Ramos (cell line): ENCODE measurements around the gene ELAVL1.

ENCODE experiments used
- in situ Hi-C: fragments of 300-500 bp; cut with MboI; formaldehyde crosslinking; loops from one replicate; pipeline ENCODE4 v1.14.3; 2022; ENCODE audit warnings: low sequenced_read_pairs; ENCODE audit not compliant: unreplicated experiment

Gene ELAVL1

DNA sequence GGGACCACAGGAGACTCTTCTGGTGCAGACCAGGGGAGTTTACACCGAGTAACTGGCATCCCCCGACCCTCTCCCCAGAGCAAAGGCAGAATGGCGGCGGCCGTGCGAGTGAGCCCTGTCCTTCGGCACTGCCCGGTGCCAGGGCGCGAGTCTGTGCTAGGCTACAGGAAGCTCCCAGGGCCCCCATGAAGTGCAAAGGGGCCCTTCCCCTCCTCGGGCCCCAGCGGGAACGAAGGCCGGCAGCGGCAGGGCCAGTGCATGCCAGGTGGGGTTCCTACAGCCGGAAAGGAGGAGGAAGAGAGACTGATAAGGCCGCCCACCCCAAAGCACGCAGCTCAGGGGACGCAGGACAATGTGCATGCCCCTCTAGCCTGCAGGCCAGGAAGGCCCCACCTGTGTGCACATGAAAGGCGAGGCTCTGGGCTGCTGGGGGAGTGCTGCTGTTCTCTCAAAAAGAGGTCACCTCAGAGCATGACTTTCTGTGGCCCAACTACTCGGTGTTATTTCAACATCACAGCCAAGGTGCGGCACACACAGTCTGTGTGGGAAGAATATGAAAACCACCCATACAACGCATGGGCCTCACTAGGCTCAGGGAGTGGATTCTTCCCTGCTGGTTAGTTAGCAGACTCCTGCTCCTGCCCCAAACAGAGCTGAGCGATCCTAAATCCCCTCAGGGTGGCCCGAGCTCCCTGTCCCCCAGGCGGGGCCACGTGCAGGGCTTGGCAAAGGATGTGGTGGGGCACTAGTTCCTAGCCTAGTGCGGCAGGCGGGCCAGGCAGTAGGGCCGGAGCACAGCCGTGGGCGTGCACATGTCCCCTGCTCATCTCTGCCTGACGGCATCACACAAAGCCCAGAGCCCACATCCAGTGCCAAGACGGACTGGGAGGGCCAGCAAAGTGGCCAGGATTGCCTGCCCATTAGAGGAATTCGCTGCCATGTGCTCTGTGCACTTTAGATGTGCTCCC lies 33.6 kb downstream of the ELAVL1 start:
- in situ Hi-C loops: loop anchor here (25.0 kb wide), 1 partner anchor 290 kb away; no protein-coding TSS in a partner anchor

DNA sequence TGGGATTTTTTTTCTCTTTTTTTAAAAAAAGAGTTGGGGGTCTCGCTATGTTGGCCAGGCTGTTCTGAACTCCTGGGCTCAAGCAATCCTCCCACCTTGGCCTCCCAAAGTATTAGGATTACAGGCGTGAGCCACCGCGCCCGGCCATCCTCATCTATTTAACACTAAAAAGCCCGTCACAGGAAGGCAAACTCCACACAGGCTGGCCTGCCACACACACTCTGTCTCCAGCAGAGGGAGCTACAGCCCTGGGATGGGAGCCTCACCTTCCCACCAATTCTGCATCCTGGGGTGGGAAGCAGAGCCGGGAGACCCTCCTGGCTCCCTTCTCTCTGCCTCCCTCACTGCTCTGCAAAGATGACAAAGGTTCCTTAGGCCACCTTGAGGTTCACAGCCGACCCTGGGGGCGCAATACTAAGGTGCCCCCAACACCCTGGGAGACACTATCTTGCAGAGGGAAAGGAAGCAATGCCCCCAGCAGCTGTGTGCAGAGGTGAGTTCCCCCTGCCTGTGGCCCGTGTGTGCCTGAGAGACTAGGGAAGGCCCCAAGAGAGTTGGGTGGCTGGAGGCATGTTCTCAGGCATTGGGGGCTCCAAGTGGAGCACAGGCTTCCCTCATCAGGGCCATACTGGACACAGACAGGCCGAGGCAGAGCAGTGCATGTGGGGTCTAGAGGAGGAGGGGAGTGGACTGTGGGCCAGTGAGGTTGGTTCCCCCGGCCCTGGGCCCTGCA lies 34.6 kb downstream of the ELAVL1 start:
- in situ Hi-C loops: loop anchor here (25.0 kb wide), 1 partner anchor 291 kb away; no protein-coding TSS in a partner anchor

DNA sequence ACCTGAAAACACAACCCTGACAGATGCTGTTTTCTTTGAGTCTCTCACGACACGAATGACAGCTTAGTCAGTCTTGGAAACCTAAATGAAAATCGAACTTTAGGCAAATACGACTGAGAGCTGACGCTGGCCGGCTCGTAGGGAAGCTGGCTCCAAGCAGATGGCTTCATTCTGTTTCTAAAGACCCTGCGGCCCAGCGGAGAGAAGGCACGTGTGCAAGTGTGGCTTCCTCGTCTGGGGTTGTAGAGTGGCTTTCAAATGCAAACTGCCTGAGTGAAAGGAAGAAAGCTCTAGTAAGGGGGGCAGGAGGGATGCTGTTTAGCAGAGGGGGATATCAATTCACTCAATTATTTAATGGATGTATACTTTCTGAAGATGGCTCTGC lies 35.9 kb downstream of the ELAVL1 start:
- in situ Hi-C loops: loop anchor here (25.0 kb wide), 1 partner anchor 293 kb away; no protein-coding TSS in a partner anchor

DNA sequence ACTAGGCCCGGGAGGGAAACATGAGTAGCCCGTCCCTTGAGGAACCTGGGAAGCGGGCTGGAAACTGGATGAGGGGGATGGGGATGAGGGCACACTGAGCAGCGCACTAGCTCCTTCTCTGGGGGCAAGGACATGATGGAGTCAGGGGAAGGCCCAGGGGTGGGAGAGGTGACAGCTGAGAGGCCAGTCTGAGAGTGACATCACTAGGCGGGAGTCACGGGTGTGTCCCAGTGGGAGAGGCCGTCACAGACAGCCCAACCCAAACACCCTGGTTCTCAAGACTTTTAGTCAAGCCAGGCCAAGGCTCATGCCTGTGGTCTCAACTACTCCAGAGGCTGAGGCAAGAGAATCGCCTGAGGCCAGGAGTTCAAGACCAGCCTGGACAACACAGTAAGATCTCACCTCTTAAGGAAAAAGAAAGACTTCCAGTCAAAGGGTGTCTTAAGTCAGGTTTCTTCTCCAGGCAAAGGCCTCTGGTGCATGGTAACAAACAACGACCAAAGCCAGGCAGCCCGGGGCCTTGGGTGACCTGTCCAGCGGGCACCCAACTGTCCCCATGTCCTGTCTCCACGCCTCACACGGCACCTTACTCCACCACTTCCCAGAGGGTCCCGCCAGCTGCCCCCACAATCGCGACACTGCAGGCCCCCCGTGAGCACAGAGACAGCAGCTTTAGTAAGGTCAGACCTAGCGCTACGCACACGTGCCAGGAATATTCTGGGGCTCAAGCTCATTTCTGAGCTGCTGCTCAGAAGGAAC lies 36.5 kb downstream of the ELAVL1 start:
- in situ Hi-C loops: loop anchor here (25.0 kb wide), 1 partner anchor 293 kb away; no protein-coding TSS in a partner anchor

DNA sequence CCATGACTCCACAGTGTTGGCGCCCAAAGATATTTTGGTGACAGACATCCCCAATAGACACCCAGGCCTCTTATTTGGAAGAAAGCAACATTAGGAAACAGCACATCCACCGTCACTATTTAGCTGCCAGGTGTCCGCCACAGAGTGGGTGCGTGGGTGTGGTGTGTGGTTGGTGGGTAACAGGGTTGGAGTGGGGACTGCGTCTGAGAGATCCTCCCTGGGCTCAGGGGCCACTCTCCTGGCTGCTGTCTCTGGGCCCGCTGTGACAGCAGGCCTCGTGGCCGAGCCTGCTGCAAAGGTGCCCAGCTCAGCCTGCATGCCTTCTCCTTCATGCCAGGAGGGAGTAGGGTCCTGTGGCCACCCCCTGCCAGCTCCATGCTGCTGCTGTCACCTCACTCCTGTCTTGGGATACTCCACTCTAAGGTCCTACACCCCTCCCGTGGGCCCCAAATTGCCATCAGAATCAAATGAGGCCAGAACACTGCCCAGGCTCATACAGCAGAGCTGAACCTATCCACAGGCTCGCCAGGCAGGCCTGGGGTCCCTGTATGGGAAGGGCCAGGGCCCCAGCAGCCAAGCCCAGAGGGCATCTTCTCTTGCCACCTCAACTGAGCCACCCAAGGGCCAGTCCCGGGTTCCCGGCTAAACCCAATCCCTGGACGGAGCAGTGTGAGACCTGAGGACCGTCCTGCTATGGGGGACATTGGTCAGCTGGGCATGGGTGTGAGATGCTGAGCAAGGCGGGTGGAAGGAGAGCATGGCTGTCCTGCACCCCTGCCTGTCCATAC lies 37.2 kb downstream of the ELAVL1 start:
- in situ Hi-C loops: loop anchor here (25.0 kb wide), 1 partner anchor 294 kb away; no protein-coding TSS in a partner anchor

DNA sequence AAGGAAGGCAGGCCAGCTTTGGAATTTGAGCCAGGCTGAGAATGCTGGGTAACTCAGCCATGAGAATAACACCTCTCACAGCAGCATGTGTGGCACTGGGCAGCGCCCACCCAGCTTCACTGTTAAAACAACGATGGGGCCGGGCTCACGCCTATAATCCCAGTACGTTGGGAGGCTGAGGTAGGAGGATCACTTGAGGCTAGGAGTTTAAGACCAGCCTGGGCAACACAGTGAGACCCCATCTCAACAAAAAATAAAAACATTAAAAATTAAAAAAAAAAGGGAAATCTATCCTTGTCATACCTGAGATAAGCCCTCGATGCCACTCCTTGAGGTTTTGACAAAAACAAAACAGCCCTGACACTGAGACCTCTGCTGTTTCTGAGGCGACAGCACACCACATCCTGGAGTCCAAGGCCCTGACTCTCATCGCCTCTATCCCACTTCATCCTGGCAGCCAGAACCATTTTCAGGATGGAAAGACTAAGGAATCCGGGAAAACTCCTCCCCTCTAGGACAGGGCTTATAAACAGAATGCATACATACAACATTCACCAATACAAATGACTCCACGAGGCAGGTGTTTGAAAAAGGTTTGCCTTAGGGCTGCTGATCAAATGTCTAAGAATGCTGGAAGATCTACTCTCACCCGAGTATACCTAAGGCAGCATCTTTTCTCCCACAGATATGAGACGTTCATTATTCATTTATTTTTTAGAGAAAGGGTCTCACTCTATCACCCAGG lies 39.3 kb downstream of the ELAVL1 start:
- in situ Hi-C loops: loop anchor here (25.0 kb wide), 1 partner anchor 296 kb away; no protein-coding TSS in a partner anchor

DNA sequence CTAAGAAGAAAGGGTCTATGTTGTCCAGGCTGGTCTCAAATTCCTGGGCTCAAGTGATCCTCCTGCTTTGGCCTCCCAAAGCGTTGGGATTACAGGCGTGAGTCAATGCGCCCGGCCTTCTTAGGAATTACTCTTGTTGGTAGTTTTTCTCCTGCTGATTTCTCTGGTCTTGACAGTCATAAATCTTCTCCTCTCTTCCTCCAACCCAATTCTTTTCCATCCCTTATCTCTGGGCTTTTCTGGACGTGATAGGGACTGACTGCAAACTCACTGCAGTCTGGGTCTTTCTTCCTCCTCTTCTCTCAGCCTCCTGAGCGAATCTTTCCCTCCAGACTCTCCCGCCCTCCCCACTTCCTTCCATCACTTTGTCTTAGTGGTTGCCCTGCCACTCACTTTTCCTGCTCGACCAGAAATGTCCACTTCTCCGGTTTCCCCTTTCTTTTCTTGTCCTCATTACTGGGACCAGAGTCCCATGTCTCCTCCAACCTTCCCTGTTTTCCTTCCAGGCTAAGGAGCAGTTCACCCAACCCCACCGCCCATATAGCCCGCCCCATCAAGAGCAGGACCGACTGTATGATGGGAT lies 40.1 kb downstream of the ELAVL1 start:
- in situ Hi-C loops: loop anchor here (25.0 kb wide), 1 partner anchor 297 kb away; no protein-coding TSS in a partner anchor

DNA sequence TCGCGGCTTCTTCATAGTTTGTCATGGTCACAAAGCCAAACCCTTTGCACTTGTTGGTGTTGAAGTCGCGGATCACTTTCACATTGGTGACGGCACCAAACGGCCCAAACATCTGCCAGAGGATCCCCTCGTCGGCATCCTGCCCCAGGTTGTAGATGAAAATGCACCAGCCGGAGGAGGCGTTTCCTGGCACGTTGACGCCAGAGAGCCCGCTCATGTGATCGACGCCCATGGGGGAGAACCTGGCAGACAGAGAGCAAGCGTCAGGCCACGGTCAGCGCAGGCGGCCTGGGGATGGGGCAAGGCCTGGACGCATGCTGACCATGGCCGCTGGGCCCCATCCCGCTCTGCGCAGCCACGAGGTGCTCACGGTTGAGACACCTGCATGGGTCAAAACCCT lies 41.9 kb downstream of the ELAVL1 start:
- in situ Hi-C loops: loop anchor here (25.0 kb wide), 1 partner anchor 299 kb away; no protein-coding TSS in a partner anchor

DNA sequence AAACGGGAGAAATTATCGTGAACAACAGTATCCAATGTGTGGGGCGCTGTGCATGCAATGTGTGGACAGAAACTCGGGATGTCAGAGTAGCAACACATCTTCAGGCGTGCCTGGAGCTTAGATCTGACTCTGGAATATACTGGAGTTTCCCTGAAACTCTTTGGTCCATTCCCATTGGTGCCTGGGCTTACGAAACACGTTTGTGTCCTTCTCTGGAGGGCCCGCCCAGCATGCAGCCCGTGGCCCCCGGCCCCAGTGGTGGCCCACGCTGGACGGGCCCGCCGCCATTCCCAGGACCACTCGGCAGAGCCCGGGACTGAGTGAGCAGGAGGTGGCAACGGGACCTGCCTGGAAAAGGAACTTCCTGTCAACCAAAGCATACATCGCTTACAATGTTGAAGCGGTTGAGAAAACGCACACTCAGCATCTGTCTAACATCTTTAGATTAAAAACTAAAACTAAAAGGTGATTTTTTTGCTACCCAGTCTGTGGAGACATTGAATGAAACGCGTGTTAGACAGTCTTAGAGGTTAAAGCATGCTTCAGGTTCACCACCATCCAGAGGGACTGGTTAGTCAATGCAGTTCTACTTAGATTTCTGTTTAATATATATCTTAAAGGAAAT lies 42.7 kb downstream of the ELAVL1 start:
- in situ Hi-C loops: loop anchor here (25.0 kb wide), 1 partner anchor 300 kb away; no protein-coding TSS in a partner anchor

DNA sequence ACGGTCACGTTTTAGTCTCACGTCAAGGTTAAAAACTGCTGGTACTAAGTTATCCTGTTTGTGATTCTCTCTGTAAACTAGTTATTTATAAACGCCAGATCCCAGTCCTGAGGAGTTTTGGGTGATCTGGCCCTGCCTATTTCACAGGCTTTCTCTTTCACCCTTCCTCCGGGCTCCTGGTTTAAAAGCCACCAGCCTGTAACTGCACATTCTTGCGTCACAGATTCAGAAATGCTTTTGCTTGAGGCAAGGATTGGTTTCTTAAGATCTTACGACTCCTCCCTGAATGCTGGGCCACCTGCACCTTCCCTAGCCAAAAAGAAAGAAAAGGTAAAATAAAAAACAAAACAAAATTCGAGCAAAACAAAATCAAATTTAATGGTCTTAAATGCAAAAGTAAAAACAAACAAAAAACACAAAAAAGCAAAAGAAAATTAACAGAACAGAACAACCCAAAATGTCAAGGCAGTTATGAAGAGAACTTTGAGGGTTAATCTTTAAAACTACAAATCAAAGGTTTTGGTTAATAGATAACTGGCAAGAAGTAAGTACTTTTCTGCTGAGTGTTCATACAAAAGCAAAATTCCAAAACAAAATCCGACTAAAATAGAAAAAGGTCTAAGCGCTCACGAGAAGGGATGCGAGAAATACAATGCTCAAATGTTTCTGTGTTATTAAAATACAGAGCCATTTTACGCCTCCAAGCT lies 43.4 kb downstream of the ELAVL1 start:
- in situ Hi-C loops: loop anchor here (25.0 kb wide), 1 partner anchor 300 kb away; no protein-coding TSS in a partner anchor

DNA sequence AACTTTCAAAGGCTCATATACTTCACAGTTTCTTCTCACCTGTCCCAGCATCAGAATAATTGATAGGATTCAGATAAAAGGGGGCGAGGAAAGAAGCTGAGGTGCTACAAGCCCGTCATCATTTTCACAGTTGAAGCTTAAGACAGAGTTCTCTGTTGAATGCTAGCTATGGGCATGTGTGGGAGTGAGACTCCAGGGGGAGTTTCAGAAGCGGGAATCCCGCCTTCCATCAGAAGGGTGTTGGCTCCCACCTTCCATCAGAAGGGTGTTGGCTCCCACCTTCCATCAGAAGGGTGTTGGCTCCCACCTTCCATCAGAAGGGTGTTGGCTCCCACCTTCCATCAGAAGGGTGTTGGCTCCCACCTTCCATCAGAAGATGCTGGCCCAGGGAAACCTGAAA lies 44.4 kb downstream of the ELAVL1 start:
- in situ Hi-C loops: loop anchor here (25.0 kb wide), 1 partner anchor 301 kb away; no protein-coding TSS in a partner anchor

DNA sequence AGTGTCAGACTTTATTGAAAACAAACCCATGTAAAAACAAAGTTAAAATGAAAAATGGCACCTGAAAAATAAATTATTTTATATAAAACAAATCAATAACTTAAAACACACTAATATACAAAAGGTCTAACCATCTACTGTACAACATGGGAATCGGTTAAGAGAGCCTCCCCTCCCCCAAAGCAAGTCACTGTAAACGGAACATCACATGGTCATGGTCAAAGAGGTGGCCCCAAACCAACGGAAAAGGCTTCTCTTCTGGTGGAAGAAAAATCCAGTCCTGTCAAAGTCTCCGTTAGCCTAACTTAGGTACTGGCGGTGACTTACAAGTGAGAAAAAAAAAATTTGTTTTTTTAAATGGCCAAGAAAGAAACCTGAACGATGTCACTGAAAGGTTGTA lies 46.2 kb downstream of the ELAVL1 start:
- in situ Hi-C loops: loop anchor here (25.0 kb wide), 1 partner anchor 303 kb away; no protein-coding TSS in a partner anchor

DNA sequence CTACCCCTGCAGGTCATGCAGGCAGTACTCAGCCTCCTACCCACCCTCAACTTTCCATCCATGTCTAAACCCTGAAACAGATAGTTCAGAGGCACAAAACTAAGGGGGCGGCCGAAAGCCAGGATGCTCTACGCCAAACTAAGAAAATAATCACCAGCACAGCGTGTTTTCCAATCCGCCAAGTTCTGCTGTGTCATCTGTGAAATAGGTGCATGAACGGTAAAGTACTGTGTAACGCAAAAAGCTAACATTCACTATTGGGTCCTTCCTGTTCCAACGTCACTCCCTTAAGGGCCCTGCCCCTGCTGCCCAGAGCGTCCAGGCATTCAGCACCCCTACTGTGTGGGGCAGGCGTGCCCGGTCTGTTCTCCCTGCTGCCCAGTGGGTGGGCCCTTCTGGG lies 49.7 kb downstream of the ELAVL1 start:
- in situ Hi-C loops: loop anchor here (25.0 kb wide), 1 partner anchor 307 kb away; no protein-coding TSS in a partner anchor

DNA sequence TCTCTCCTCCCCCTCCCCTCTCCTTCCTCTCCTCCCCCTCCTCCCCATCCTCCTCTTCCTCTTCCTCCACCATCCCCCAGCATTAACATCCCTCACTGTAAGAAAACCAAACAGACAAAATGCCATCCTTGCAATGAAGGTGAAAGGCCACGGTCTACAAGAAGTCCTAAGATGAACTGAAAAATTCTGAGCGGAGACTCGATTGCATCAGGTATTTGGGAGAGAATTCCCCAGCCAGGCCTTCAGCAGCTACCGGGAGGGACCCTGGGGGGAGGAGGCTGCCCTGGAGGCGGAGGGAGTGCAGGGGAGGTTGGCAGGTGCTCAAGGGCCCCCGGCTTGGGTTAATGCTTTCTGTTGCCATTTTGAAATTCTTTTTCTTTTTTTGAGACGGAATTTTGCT lies 51.9 kb downstream of the ELAVL1 start:
- in situ Hi-C loops: loop anchor here (25.0 kb wide), 1 partner anchor 309 kb away; no protein-coding TSS in a partner anchor

DNA sequence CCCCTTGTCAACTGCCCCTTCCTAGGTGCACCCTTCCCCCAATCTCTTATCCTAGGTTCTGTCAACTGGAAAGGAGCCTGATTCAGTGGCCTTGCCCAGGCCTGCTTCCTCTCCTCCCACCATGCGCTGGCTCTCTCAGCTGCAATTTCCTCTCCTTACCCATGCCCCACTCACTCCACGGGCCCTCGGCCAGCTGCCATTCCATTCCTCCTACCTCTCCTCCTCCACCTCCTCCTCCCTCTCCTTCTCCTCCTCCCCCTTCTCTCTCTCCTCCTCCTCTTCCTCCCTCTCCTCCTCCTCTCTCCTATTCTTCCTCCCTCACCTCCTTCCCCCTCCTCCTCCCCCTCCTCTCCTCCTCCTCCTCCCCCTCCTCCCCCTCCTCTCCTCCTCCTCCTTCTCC lies 52.4 kb downstream of the ELAVL1 start:
- in situ Hi-C loops: loop anchor here (25.0 kb wide), 1 partner anchor 309 kb away; no protein-coding TSS in a partner anchor

DNA sequence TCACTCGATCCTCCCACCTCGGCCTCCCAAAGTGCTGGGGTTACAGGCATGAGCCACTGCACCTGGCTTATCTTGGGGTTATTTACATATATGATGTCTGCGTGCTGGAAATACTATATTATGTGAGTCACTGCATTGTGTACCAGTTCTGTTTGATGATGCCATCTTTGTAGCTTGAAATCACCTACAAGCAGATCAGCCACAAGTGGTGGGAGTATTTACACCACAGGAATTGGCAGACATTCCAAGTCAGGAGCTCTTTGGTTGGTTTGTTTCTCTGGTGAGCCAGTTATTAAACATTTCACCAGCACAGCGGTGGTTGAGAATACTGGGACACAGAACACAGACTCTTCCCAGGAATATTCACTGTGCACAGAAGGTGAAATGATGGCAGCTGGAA lies 57.5 kb downstream of the ELAVL1 start:
- in situ Hi-C loops: no loop called here
